Heart right ventricle (tissue), 16 donors: ENCODE results near the gene CTBP1. TPM values are rescaled to one million over a fixed set of nuclear protein-coding genes. Genes with fewer than 3 reads are reported as not detected.
A peak's percentile ranks its signal among the peaks of the same experiment; 100 is the strongest.

Source experiments
- ATAC-seq, 8 donors: fragments of 200-7000 bp; cut with Tn5 transposase; one replicate each; pipeline ENCODE4 v1.9.1; 2020; ENCODE audit warnings: mild to moderate bottlenecking in 8 of 8, moderate library complexity in 8 of 8, moderate number of reproducible peaks in 1 of 8
- DNase-seq, 2 donors: peaks; one replicate each; pipeline ENCODE4 v3.0.0-alpha.2; 2020
- H3K27ac ChIP-seq, 10 donors: fragments of 200-600 bp; sonication (generic) in 2 of 10; one replicate each; pipeline versions ENCODE4 v1.5.0 to v1.8.0; 2020 to 2022; ENCODE audit warnings: mild to moderate bottlenecking in 3 of 10
- H3K27me3 ChIP-seq, 7 donors: fragments of 200-600 bp; one replicate each; pipeline ENCODE4 v1.8.0; 2021 to 2022; ENCODE audit warnings: mild to moderate bottlenecking in 2 of 7
- H3K36me3 ChIP-seq, 9 donors: fragments of 200-600 bp; sonication (generic) in 1 of 9; one replicate each; pipeline versions ENCODE4 v1.5.0 to v1.8.0; 2020 to 2022; ENCODE audit warnings: mild to moderate bottlenecking in 2 of 9
- H3K4me1 ChIP-seq, 9 donors: fragments of 200-600 bp; sonication (generic) in 1 of 9; one replicate each; pipeline versions ENCODE4 v1.5.0 to v1.8.0; 2020 to 2022; ENCODE audit warnings: mild to moderate bottlenecking in 4 of 9
- H3K4me3 ChIP-seq, 10 donors: fragments of 200-600 bp; sonication (generic) in 2 of 10; one replicate each; pipeline versions ENCODE4 v1.5.0 to v1.8.0; 2020 to 2022; ENCODE audit warnings: mild to moderate bottlenecking in 7 of 10, moderate library complexity in 2 of 10
- H3K9me3 ChIP-seq, 11 donors: fragments of 200-600 bp in 10 of 11; sonication (generic) in 2 of 11; one replicate each; pipeline versions ENCODE4 v1.5.0 to v1.8.0; 2013 to 2022; ENCODE audit warnings: mild to moderate bottlenecking in 2 of 11, control low read depth in 1 of 11, moderate library complexity in 1 of 11
- CTCF ChIP-seq, 9 donors: fragments of 200-600 bp; sonication (generic) in 2 of 9; IDR thresholded peaks; one replicate each; pipeline versions ENCODE4 v1.5.0 to v1.8.0; 2021 to 2022; ENCODE audit warnings: antibody characterized with exemption in 9 of 9, mild to moderate bottlenecking in 5 of 9, moderate library complexity in 1 of 9
- WGBS, 2 donors: extraction: QIAGEN DNeasy Blood & Tissue Kit; methylation state at CpG; one replicate each; pipeline ENCODE4 v1.1.7; 2013; ENCODE audit warnings: inconsistent platforms in 1 of 2; 5-methylcytosine and 5-hydroxymethylcytosine counted together
- intact Hi-C, 10 donors: fragments of 100-400 bp; cut with DNase I; formaldehyde crosslinking; loops; one replicate each; pipeline versions ENCODE4 v1.11.1 to v1.14.2; 2022
- polyA plus RNA-seq, 2 donors: library from polyadenylated mRNA; stranded (reverse); fragments of 200-250 nt; gene quantifications; one replicate each; pipeline ENCODE4 v1.2.3, GENCODE V29; 2013
- total RNA-seq, 10 donors: library from RNA; stranded (reverse); fragmentation: NEBNext Ultra II Directional in 3 of 10; extraction: Animal tissue kit (Norgen Biotek cat#: 25700) in 3 of 10; gene quantifications; one replicate each; pipeline versions ENCODE4 v1.2.1 to v1.2.4, GENCODE V29; 2021 to 2023
- donor health status: Arrhythmogenic right ventricular cardiomyopathy.
- donor health status: ischemic (EF 13 %, LVEDD 7.1; RV severe dilation, severe dysfunction).
- donor health status: healthy with polysubstance abuse.
- donor health status: DM: no; HTN: yes; CAD: no.
- donor health status: DM: no; HTN: no; CAD: no.
- donor health status: ischemic (EF 25% LVEDD 6.9; RV normal size, moderate dysfunction).
- donor health status: ischemic (EF 25% LVEDD 5.7; RV mildly dilated, moderate dysfunction).
- donor health status: healthy.
- donor health status: DM: yes; HTN: yes; CAD: no.
- donor health status: Ischemic cardiomyopathy.
- donor health status: ischemic (EF 35%, LVEDD 5.7; RV mildly dilated, moderate dysfunction).
- donor health status: nonischemic (EF 11% LVEDD 7.7; RV severe dilation, severe dysfunction).
- donor health status: DM: yes; HTN: yes; CAD: no.
- donor health status: PGD.
- donor health status: ischemic (EF 29% LVEDD 5.4; RV normal size, mild dysfunction).
- donor health status: nonischemic (EF 23%, LVEDD 6.1; RV moderate dilation, normal function).

The CTBP1 gene
- total and polyA plus RNA-seq, 12 donors: 98.6 to 132 (median 121) TPM

DNA sequence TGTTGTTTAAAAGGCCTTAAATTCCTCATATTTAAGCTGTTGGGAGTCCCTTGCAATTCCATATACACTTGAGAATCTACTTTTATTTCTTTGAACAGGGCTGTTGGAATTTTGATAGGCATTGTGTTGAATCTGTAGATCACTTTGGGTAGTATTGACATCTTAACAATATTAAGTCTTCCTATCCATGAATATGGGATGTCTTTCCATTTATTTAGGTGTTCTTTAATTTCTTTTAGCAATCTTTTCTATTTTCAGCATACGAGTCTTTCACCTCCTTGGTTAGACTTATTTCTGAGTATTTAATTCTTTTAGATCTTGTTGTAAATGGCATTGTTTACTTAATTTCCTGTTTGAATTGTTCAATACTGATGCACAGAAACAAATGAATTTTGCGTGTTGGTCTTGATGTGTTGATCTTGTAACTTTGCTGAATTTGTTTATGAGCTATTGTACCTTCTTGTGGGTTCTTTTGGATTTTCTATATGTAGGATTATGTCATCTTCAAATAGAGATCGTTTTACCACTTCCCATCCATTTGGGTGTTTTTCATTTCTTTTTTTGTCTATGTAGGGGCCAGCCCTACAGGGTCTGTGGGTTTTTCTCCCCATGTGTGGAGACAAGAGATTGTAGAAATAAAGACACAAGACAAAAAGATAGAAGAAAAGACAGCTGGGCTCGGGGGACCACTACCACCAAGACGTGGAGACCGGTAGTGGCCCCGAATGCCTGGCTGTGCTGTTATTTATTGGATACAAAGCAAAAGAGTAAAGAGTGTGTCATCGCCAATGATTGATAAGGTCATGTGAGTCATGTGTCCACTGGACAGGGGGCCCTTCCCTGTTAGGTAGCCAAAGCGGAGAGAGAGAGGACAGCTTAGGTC, 18.2 kb upstream of the CTBP1 start:
- peaks cover 0 to 34% (median 9%) of the 10 kb centered on the region in 11 donors for H3K9me3 ChIP-seq
- H3K4me3 ChIP-seq: no peak overlapping the region
- intact Hi-C loops: loop anchor here in 8 of 10 donors (2.0 to 5.0 kb wide), 3 partner anchors 100 to 136 kb away; no protein-coding TSS in a partner anchor
- 89 to 90% methylated on average over 9 of the region's 9 CpGs for WGBS, 2 donors
- no peaks in the 10 kb centered on the region for H3K36me3 ChIP-seq
- no peaks in the 10 kb centered on the region for H3K27me3 ChIP-seq
- H3K27ac ChIP-seq: peak overlapping the region in 1 of 10 donors; percentile 36
- no peak for TF ChIP-seq CTCF (IDR thresholded peaks at IDR 0.05)
- ATAC-seq (no peak), DNase-seq (no peak)
- peaks cover 0 to 4% (median 0%) of the 10 kb centered on the region in 9 donors for H3K4me1 ChIP-seq

DNA sequence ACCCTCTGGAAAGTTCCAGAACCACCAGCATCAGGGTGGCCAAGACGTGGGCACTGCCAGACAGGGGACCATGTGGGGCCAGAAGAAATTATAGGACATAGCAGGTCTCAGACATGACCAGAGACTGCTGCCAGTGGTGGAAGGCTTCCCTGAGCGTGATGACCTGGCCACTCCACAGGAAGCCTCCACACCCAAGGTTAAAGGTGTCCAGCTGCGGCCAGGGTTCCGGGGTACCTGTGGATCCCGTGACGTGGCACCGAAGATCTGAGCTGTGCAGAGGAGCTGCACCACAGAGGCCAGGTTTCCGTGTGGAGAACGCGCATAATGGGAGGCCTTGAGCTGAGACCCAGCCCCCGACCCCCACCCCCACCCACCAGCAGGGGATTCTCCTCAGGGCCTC, 16.4 kb upstream of the CTBP1 start:
- H3K27me3 ChIP-seq: no peaks in the 10 kb centered on the region
- DNase-seq: no peak
- intact Hi-C loops: loop anchor here in 6 of 10 donors (5.0 kb wide), 2 partner anchors 98 to 133 kb away; no protein-coding TSS in a partner anchor

DNA sequence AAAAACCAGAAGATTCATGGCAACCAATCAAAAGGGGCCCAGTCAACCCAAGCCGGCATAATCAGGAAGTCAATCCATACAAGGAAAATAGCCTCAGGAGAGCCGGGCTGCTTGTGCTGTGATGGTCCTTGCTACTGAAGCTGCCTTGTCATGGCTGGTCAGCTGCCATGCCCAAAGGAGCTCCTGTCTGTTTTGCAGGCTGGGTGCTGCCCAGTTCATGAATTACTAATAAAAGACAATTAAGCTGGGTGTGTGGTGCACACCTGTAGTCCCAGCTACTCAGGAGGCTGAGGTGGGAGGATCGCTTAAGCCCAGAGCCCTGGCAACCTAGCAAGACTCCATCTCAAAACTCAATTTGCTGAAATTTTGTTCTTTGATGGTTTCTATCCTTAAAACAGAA, 16.0 kb upstream of the CTBP1 start:
- H3K36me3 ChIP-seq: no peaks in the 10 kb centered on the region
- H3K27ac ChIP-seq: no peak overlapping the region
- 97 to 98% methylated on average over 3 of the region's 3 CpGs for WGBS, 2 donors
- intact Hi-C loops: loop anchor here in 6 of 10 donors (5.0 kb wide), 2 partner anchors 98 to 133 kb away; no protein-coding TSS in a partner anchor
- H3K4me1 ChIP-seq: peaks cover 0 to 4% (median 0%) of the 10 kb centered on the region in 9 donors
- no peak for TF ChIP-seq CTCF (IDR thresholded peaks at IDR 0.05)
- ATAC-seq (no peak), DNase-seq (no peak)
- no peaks in the 10 kb centered on the region for H3K27me3 ChIP-seq
- H3K4me3 ChIP-seq: no peak overlapping the region
- H3K9me3 ChIP-seq: peaks cover 0 to 32% (median 9%) of the 10 kb centered on the region in 11 donors

More for the DNA sequence above, 16.4 kb upstream of the CTBP1 start:
- 95% methylated on average over 11 of the region's 11 CpGs for WGBS, 2 donors
- Histone ChIP-seq H3K27ac (no peak overlapping the region), H3K4me3 (no peak overlapping the region), H3K36me3 (no peaks in the 10 kb centered on the region), H3K4me1 (peaks cover 0 to 4% (median 0%) of the 10 kb centered on the region in 9 donors), H3K9me3 (peaks cover 0 to 34% (median 9%) of the 10 kb centered on the region in 11 donors)
- no peak for ATAC-seq
- TF ChIP-seq CTCF (IDR thresholded peaks at IDR 0.05): no peak

DNA sequence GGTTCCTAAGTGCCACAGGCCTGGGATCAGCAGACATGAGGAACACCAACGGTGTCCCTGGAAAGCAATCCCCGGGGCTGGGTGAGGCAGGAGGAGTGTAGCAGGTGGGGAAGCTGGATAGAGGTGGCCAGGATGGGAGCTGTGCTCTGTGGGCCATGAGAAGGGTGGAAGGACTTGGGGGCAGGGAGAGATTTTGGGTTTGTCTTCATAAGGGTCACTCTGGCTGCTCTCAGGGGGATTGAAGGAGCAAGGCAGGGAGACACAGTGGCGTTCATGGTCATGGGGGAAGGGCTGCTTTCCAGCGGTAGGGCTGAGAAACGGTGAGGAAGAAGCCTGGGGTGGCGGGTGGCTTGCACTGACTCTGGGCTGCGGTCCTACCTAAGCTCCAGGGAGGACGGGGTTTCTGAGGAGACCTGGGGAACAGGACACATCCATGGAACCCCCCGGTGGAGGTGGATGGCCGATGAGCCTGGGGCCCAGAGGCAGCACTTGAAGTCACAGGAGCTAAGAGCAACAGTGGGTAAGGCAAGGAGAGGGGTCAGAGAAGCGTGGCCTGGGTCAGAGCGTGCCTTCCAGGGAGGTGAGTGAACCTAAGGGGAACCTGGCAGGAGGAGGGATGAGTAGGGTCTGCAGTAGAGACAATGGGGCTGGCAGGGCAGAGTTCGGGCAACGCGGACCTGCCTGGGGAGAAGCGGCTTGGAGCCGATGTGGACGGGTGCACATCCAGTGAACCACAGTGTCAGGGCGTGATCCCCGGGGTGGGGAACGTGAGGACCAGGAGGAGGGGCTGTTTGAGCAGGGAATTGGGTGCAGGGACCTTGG, 12.4 kb upstream of the CTBP1 start:
- ATAC-seq (peak in 1 of 8 donors; percentile 26), DNase-seq (no peak)
- no peak overlapping the region for H3K4me3 ChIP-seq
- no peak overlapping the region for H3K27ac ChIP-seq
- no peaks in the 10 kb centered on the region for H3K36me3 ChIP-seq
- no peaks in the 10 kb centered on the region for H3K27me3 ChIP-seq
- peaks cover 0 to 22% (median 0%) of the 10 kb centered on the region in 11 donors for H3K9me3 ChIP-seq
- intact Hi-C loops: no loop called here
- 92% methylated on average over 21 of the region's 21 CpGs for WGBS, 2 donors
- no peak for TF ChIP-seq CTCF (IDR thresholded peaks at IDR 0.05)
- H3K4me1 ChIP-seq: no peaks in the 10 kb centered on the region
